Cardiac fibroblast (primary cell): ENCODE results near the gene CKS1B.
A peak's percentile ranks its signal among the peaks of the same experiment; 100 is the strongest.
"Not testable (repeated sequence)": the region's sequence is repeated elsewhere in the genome, so short reads cannot be mapped to it uniquely, and the experiment has no call there.

Experiments used
- DNase-seq, 2 donors: peaks; one replicate each; pipeline versions ENCODE4 v3.0.0 to v3.0.0-alpha.2; 2010; ENCODE audit warnings: low read depth in 2 of 2
- H3K4me3 ChIP-seq, 2 donors: replicated peaks in 1 of 2; 1 replicate in 1 of 2; 2 replicates in 1 of 2; pipeline ENCODE4 v1.5.1; 2011; ENCODE audit warnings: low read depth in 2 of 2, low read length in 2 of 2, mild to moderate bottlenecking in 2 of 2, moderate library complexity in 1 of 2
- TF ChIP-seq, protein P1 (sequence below): IDR thresholded peaks from one replicate; pipeline ENCODE4 v1.5.1; 2011; ENCODE audit warnings: low read depth, mild to moderate bottlenecking, low read length, inconsistent platforms

The CKS1B gene

DNA sequence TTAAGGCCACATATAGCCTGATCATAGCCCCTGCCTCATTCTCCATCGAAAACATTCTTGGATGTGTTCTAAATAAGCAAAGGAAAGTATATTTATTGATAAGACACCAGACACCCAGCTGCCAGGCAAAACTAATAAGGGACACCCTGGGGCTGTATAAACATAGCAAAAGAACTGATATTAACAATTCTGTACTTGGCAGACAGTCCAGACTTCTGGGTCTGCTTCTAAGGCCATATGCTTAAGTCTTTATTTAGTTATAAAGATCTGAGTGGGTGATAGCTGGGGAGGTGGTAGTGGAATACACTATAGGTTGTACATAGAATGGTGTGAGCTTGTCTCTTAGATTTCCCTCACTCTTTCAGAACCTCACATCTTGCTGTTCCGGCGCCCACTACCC, 3.9 kb downstream of the CKS1B start:
- no peak for DNase-seq
- H3K4me3 ChIP-seq: no peak overlapping the region
- TF ChIP-seq, protein P1, sequence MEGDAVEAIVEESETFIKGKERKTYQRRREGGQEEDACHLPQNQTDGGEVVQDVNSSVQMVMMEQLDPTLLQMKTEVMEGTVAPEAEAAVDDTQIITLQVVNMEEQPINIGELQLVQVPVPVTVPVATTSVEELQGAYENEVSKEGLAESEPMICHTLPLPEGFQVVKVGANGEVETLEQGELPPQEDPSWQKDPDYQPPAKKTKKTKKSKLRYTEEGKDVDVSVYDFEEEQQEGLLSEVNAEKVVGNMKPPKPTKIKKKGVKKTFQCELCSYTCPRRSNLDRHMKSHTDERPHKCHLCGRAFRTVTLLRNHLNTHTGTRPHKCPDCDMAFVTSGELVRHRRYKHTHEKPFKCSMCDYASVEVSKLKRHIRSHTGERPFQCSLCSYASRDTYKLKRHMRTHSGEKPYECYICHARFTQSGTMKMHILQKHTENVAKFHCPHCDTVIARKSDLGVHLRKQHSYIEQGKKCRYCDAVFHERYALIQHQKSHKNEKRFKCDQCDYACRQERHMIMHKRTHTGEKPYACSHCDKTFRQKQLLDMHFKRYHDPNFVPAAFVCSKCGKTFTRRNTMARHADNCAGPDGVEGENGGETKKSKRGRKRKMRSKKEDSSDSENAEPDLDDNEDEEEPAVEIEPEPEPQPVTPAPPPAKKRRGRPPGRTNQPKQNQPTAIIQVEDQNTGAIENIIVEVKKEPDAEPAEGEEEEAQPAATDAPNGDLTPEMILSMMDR: no peak

DNA sequence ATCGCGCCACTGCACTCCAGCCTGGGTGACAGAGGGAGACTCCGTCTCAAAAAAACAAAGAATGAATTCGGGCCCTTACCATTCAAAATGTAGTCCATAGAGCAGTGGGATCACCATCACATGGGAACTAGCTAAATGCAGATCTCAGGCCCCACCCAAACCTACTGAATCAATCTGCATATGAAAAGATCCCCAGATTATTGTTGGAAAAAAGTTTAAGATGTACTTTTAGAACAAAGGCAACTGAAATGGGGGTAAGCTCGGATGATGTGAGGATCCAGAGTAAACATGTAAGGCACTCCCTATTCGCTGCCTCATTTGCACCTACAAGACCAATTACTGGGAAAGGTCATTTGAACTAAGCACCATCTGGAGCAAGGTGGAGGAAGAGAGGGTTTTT, 7.9 kb downstream of the CKS1B start:
- H3K4me3 ChIP-seq: peak overlapping the region in 1 of 2 donors; percentile 3
- TF ChIP-seq, protein P1: no peak
- DNase-seq: no peak

DNA sequence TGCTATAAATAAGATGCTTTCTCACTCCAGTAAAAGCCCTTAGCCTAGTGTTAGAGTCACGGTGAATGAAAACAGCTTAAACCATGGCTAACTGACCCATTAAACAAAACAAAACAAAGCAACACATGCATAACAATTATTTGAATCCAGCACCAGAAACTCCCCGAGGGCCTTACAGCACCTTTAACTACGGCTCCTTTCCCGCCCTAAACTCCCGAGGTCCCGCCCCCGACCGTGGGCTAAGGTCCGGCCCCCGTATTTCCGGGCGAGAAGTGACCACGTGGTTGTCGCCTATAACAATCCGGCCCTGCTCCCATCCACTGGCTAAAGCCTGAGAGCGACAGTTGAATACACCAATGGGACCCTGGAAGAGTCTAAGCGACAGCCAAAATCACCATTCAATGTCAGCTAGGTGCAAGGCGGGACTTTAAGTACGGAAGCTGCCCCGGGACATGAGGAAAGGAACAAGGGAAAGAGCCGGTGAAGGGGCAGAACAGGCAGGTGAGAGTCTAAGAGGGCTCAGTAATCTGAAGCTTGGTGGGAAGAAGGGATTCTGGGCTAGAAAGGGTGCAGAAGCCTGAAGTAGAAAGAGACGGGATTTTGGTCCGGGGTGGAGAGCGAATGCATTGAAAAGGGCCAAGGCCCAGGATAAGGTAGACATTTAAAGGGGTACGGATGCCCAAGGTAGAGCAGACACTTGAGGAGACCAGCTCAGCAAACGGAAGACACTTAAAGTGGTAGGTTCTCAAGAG, 8.6 kb downstream of the CKS1B start, which contains the start of gene FLAD1:
FLAD1 (plus strand) TSS at position 448 of the 752 bp plus-strand sequence. CDS start 351 bp downstream, outside the sequence.
- TF ChIP-seq, protein P1: no peak
- peak within 1 kb of the TSS; percentile 73 to 81 for H3K4me3 ChIP-seq
- DNase-seq: peak; percentile 100

DNA sequence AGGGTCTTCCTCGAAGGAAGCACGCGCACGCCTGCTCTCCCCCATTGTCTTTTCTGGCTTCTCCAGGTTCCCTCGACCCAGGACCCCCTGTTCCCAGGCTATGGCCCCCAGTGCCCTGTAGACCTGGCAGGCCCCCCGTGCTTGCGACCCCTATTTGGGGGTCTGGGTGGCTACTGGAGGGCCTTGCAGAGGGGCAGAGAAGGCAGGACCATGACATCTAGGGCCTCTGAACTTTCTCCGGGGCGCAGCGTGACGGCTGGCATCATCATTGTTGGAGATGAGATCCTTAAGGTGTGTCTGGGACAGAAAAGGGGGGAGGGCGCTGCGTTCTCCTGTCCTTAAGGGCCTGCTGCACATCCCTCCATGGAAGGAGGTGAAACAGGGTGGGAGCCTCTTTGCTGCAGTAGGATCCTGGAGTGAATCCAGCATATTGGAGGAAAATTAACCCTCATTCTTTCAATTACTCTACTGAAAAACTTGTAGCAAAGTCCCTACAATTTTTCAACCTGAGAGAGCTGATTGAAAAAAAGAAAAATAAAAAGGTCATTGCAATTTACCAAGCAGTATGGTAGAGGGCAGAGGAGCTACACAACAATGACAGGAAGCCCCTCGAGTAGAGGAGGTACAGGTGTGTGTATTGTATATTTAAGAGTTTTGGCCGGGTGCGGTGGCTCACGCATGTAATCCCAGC, 9.4 kb downstream of the CKS1B start:
- TF ChIP-seq, protein P1: no peak
- peak overlapping the region; percentile 73 to 81 for H3K4me3 ChIP-seq
- no peak for DNase-seq

DNA sequence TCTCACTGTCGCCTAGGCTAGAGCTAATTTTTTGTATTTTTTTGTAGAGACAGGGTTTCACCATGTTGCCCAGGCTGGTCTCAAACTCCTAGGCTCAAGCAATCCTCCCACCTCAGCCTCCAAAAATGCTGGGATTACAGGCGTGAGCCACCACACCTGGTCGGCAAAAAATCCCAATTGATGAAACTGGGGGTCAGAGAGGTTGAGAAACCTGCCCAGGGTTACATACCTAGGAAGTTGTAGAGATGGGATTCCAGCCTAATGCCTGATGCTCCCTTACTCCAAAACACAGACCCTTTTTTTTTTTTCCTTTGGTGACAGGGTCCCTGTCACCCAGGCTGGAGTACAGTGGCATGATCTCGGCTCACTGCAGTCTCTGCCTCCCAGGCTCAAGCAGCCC, 12.3 kb downstream of the CKS1B start:
- not testable (repeated sequence) for DNase-seq

DNA sequence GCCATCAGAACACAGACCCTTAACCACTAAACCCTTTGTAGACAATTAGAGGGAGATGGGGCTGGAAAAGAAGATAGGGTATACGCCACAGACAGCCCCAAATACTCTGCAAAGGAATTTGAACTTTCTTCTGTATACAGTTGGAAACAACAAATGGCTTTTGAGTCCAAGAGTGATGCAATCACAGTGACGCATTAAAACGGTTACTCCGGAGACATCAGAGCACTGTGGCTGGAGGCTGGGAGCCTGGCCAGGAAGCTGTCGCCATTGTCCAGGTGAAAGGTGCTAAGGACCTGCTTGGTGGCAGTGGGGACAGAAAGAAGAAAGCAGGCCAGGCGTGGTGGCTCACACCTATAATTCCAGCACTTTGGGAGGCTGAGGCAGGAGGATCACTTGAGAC, 12.8 kb downstream of the CKS1B start:
- peak; percentile 45 to 47 for DNase-seq
- TF ChIP-seq, protein P1: no peak
- no peak overlapping the region for H3K4me3 ChIP-seq

More for the DNA sequence above, 12.3 kb downstream of the CKS1B start:
- not testable (repeated sequence) for H3K4me3 ChIP-seq
